ENCODE data around the gene GOLGA8T. TPM values are rescaled to one million over a fixed set of nuclear protein-coding genes. Genes with fewer than 3 reads are reported as not detected.
"Not testable (repeated sequence)": the region's sequence is repeated elsewhere in the genome, so short reads cannot be mapped to it uniquely, and the experiment has no call there.

Gene GOLGA8T
- polyA plus RNA-seq, 1 donor from 2014 or later, result not detected

GRCh38 chr15:30175291-30175690 lies 40.4 kb downstream of the GOLGA8T start:
- H3K4me3 ChIP-seq (ENCODE audit: low read length); H3K9ac ChIP-seq (ENCODE audit: low read length); H3F3A ChIP-seq (ENCODE audit: insufficient read depth, low read length, poor library complexity, severe bottlenecking); H3K36me3 ChIP-seq (ENCODE audit: insufficient read depth, low read length); H3K9me3 ChIP-seq (ENCODE audit: low read length); H3K79me2 ChIP-seq (replicated peaks; ENCODE audit: insufficient read depth, low read length); H3K27ac ChIP-seq (ENCODE audit: low read length); H3K27me3 ChIP-seq (ENCODE audit: insufficient read depth, low read depth, low read length); H3K9me2 ChIP-seq (ENCODE audit: insufficient read depth, low read length); H2AFZ ChIP-seq (ENCODE audit: low read depth, low read length); H4K20me1 ChIP-seq (ENCODE audit: insufficient read depth); H3K4me2 ChIP-seq (ENCODE audit: low read length): not testable (repeated sequence)

DNA sequence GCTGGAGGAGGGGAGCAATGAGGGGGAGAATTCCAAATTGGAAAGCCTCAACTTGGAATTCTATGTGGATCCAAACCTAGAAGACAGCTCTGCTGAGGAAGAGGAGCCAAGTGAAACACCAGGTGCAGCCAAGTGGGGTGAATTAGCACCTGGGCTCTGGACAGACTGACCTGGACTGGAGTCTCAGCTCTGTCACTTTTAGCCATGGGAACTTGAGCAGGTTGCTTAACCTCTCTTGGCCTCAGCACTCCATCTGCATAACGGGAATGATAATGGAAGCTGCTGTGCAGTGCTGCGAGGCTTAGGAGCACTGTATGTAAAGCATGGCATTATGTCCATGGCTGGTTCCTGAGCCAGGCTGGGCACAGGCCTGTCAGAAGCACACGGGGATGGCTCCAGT lies 41.8 kb downstream of the GOLGA8T start:
- not testable (repeated sequence) for H3K9me2 ChIP-seq (ENCODE audit: insufficient read depth, low read length); H3K79me2 ChIP-seq (replicated peaks; ENCODE audit: insufficient read depth, low read length); H3K36me3 ChIP-seq (ENCODE audit: insufficient read depth, low read length); H3F3A ChIP-seq (ENCODE audit: insufficient read depth, low read length, poor library complexity, severe bottlenecking); H4K20me1 ChIP-seq (ENCODE audit: insufficient read depth); H3K27me3 ChIP-seq (ENCODE audit: insufficient read depth, low read depth, low read length); H3K27ac ChIP-seq (ENCODE audit: low read length); H3K4me2 ChIP-seq (ENCODE audit: low read length); H2AFZ ChIP-seq (ENCODE audit: low read depth, low read length); H3K9ac ChIP-seq (ENCODE audit: low read length); H3K4me3 ChIP-seq (ENCODE audit: low read length); H3K9me3 ChIP-seq (ENCODE audit: low read length)

DNA sequence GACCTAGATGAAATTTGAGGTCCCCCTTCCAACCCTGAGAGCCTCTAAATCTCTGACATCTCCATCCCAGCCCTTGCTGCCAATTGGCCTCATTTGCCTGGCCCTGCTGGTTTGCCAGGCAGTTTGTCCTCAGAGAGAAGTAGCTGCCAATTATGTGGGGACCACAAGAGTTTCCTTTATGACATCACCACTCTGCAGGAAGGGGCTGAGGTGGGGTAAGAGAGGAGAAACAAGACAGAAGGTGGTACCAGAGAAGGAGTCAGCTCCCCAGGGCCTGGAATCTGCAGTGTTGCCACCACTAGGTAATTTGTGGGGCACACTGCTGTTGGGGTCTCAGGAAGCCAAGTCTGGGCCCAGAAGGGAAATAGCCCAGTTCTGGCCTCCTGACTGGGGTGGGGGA lies 45.0 kb downstream of the GOLGA8T start:
- not testable (repeated sequence) for H3K9me2 ChIP-seq (ENCODE audit: insufficient read depth, low read length); H3F3A ChIP-seq (ENCODE audit: insufficient read depth, low read length, poor library complexity, severe bottlenecking); H3K36me3 ChIP-seq (ENCODE audit: insufficient read depth, low read length); H3K4me2 ChIP-seq (ENCODE audit: low read length); H3K4me3 ChIP-seq (ENCODE audit: low read length); H3K27me3 ChIP-seq (ENCODE audit: insufficient read depth, low read depth, low read length); H2AFZ ChIP-seq (ENCODE audit: low read depth, low read length); H3K79me2 ChIP-seq (replicated peaks; ENCODE audit: insufficient read depth, low read length); H3K9ac ChIP-seq (ENCODE audit: low read length); H4K20me1 ChIP-seq (ENCODE audit: insufficient read depth); H3K9me3 ChIP-seq (ENCODE audit: low read length); H3K27ac ChIP-seq (ENCODE audit: low read length)

GRCh38 chr15:30185495-30185894 lies 50.6 kb downstream of the GOLGA8T start:
- H3K9me3 ChIP-seq (ENCODE audit: low read length); H3K79me2 ChIP-seq (replicated peaks; ENCODE audit: insufficient read depth, low read length); H3K36me3 ChIP-seq (ENCODE audit: insufficient read depth, low read length); H3K9me2 ChIP-seq (ENCODE audit: insufficient read depth, low read length); H3K27me3 ChIP-seq (ENCODE audit: insufficient read depth, low read depth, low read length); H2AFZ ChIP-seq (ENCODE audit: low read depth, low read length); H4K20me1 ChIP-seq (ENCODE audit: insufficient read depth); H3K4me2 ChIP-seq (ENCODE audit: low read length); H3K9ac ChIP-seq (ENCODE audit: low read length); H3K4me3 ChIP-seq (ENCODE audit: low read length); H3K27ac ChIP-seq (ENCODE audit: low read length); H3F3A ChIP-seq (ENCODE audit: insufficient read depth, low read length, poor library complexity, severe bottlenecking): not testable (repeated sequence)

DNA sequence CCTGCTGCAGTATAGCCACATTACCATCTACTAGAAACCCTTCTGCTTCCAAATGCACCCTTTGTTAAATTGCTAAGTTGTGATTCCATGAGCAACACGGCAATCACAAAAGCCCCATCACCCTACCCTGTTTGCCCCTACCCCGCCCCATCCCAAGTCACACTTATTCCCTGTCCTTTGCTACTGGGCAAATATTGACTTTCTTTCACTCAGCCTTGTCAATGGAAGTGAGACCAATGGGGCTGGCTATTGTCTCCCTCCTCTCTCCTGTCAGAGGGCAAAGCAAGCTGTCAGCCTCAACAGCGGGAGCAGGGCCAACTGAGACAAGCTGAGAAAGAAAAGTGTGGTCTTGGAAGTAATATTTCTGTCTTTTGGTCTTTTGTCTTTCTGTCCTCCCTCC lies 52.6 kb downstream of the GOLGA8T start:
- not testable (repeated sequence) for H3K9ac ChIP-seq (ENCODE audit: low read length); H3K9me2 ChIP-seq (ENCODE audit: insufficient read depth, low read length); H4K20me1 ChIP-seq (ENCODE audit: insufficient read depth); H3K27me3 ChIP-seq (ENCODE audit: insufficient read depth, low read depth, low read length); H3F3A ChIP-seq (ENCODE audit: insufficient read depth, low read length, poor library complexity, severe bottlenecking); H3K27ac ChIP-seq (ENCODE audit: low read length); H3K9me3 ChIP-seq (ENCODE audit: low read length); H2AFZ ChIP-seq (ENCODE audit: low read depth, low read length); H3K79me2 ChIP-seq (replicated peaks; ENCODE audit: insufficient read depth, low read length); H3K4me2 ChIP-seq (ENCODE audit: low read length); H3K4me3 ChIP-seq (ENCODE audit: low read length); H3K36me3 ChIP-seq (ENCODE audit: insufficient read depth, low read length)

DNA sequence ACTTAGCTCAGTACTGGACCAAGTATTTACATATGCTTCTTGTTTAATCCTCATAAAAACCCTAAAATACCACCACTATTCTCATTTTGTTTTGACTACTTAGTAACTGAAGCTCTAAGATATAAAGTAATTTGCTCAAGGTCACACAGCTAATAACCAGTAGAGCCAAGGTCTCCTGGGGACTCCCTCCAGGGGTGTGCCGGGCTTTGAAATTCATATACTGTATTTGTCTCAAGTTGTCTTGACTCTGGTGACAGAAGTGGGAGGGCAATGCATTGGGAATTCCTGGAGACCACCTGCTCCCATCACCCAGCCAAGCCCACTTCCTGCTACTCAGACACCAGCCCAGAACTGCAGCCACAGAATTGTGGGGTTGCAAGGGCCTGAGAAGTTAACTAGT lies 54.9 kb downstream of the GOLGA8T start:
- H3K9me3 ChIP-seq (ENCODE audit: low read length), result not testable (repeated sequence)

GRCh38 chr15:30191143-30191542 lies 56.3 kb downstream of the GOLGA8T start:
- not testable (repeated sequence) for H3K27ac ChIP-seq (ENCODE audit: low read length); H3K36me3 ChIP-seq (ENCODE audit: insufficient read depth, low read length); H3K4me2 ChIP-seq (ENCODE audit: low read length); H3K9ac ChIP-seq (ENCODE audit: low read length); H2AFZ ChIP-seq (ENCODE audit: low read depth, low read length); H3K79me2 ChIP-seq (replicated peaks; ENCODE audit: insufficient read depth, low read length); H3K27me3 ChIP-seq (ENCODE audit: insufficient read depth, low read depth, low read length); H3K4me3 ChIP-seq (ENCODE audit: low read length); H3F3A ChIP-seq (ENCODE audit: insufficient read depth, low read length, poor library complexity, severe bottlenecking); H3K9me2 ChIP-seq (ENCODE audit: insufficient read depth, low read length); H4K20me1 ChIP-seq (ENCODE audit: insufficient read depth); H3K9me3 ChIP-seq (ENCODE audit: low read length)

More for the DNA sequence above, 54.9 kb downstream of the GOLGA8T start:
- not testable (repeated sequence) for H3K27ac ChIP-seq (ENCODE audit: low read length); H3K4me2 ChIP-seq (ENCODE audit: low read length); H2AFZ ChIP-seq (ENCODE audit: low read depth, low read length); H3K79me2 ChIP-seq (replicated peaks; ENCODE audit: insufficient read depth, low read length); H3K27me3 ChIP-seq (ENCODE audit: insufficient read depth, low read depth, low read length); H3K9me2 ChIP-seq (ENCODE audit: insufficient read depth, low read length); H3K9ac ChIP-seq (ENCODE audit: low read length); H4K20me1 ChIP-seq (ENCODE audit: insufficient read depth); H3K4me3 ChIP-seq (ENCODE audit: low read length); H3K36me3 ChIP-seq (ENCODE audit: insufficient read depth, low read length); H3F3A ChIP-seq (ENCODE audit: insufficient read depth, low read length, poor library complexity, severe bottlenecking)

GRCh38 chr15:30191639-30192038 lies 56.8 kb downstream of the GOLGA8T start:
- H3K27me3 ChIP-seq (ENCODE audit: insufficient read depth, low read depth, low read length); H3K27ac ChIP-seq (ENCODE audit: low read length); H3K9me2 ChIP-seq (ENCODE audit: insufficient read depth, low read length); H3K79me2 ChIP-seq (replicated peaks; ENCODE audit: insufficient read depth, low read length); H3K9me3 ChIP-seq (ENCODE audit: low read length); H2AFZ ChIP-seq (ENCODE audit: low read depth, low read length); H3K9ac ChIP-seq (ENCODE audit: low read length); H3K36me3 ChIP-seq (ENCODE audit: insufficient read depth, low read length); H3F3A ChIP-seq (ENCODE audit: insufficient read depth, low read length, poor library complexity, severe bottlenecking); H4K20me1 ChIP-seq (ENCODE audit: insufficient read depth); H3K4me3 ChIP-seq (ENCODE audit: low read length); H3K4me2 ChIP-seq (ENCODE audit: low read length): not testable (repeated sequence)
